Measurements from ENCODE around the gene BMPR1A.

Gene BMPR1A

GRCh38 chr10:86756511-86757112, at the start of gene BMPR1A:
TSS of gene BMPR1A (plus strand) at chr10:86756619. CDS start at chr10:86876019, 119,400 bp downstream.
- DNase-seq (ENCODE audit: low read depth), result no peak

GRCh38 chr10:86706977-86707376, 49.4 kb upstream of the BMPR1A start:
- DNase-seq (ENCODE audit: low read depth), result no peak

- DNase-seq (ENCODE audit: low read depth), result no peak
Observed at GRCh38 chr10:86707505-86707904, 48.9 kb upstream of the BMPR1A start.

GRCh38 chr10:86708068-86708782, 48.2 kb upstream of the BMPR1A start:
- DNase-seq (ENCODE audit: low read depth), result no peak

GRCh38 chr10:86708783-86709380, 47.5 kb upstream of the BMPR1A start:
- DNase-seq (ENCODE audit: low read depth), result no peak

- no peak for DNase-seq (ENCODE audit: low read depth)
Observed at GRCh38 chr10:86709396-86710185, 46.8 kb upstream of the BMPR1A start.

GRCh38 chr10:86710987-86711512, 45.4 kb upstream of the BMPR1A start:
- peak; percentile 76 for DNase-seq (ENCODE audit: low read depth)

GRCh38 chr10:86711513-86712316, 44.7 kb upstream of the BMPR1A start:
- no peak for DNase-seq (ENCODE audit: low read depth)

- no peak for DNase-seq (ENCODE audit: low read depth)
Observed at GRCh38 chr10:86712317-86712707, 44.1 kb upstream of the BMPR1A start.

- no peak for DNase-seq (ENCODE audit: low read depth)
Observed at GRCh38 chr10:86715156-86715795, 41.1 kb upstream of the BMPR1A start.

GRCh38 chr10:86715836-86716235, 40.6 kb upstream of the BMPR1A start:
- DNase-seq (ENCODE audit: low read depth), result no peak

GRCh38 chr10:86716466-86716865, 40.0 kb upstream of the BMPR1A start:
- DNase-seq (ENCODE audit: low read depth), result no peak

GRCh38 chr10:86718556-86718955, 37.9 kb upstream of the BMPR1A start:
- DNase-seq (ENCODE audit: low read depth), result no peak

GRCh38 chr10:86721232-86721631, 35.2 kb upstream of the BMPR1A start:
- no peak for DNase-seq (ENCODE audit: low read depth)

GRCh38 chr10:86723009-86723408, 33.4 kb upstream of the BMPR1A start:
- no peak for DNase-seq (ENCODE audit: low read depth)

- DNase-seq (ENCODE audit: low read depth), result no peak
Observed at GRCh38 chr10:86724445-86724844, 32.0 kb upstream of the BMPR1A start.

- DNase-seq (ENCODE audit: low read depth), result no peak
Observed at GRCh38 chr10:86725980-86726676, 30.3 kb upstream of the BMPR1A start.

GRCh38 chr10:86726677-86726999, 29.8 kb upstream of the BMPR1A start:
- DNase-seq (ENCODE audit: low read depth), result no peak

GRCh38 chr10:86727470-86727869, 28.9 kb upstream of the BMPR1A start:
- DNase-seq (ENCODE audit: low read depth), result no peak

- no peak for DNase-seq (ENCODE audit: low read depth)
Observed at GRCh38 chr10:86728056-86728455, 28.4 kb upstream of the BMPR1A start.

- no peak for DNase-seq (ENCODE audit: low read depth)
Observed at GRCh38 chr10:86729677-86730076, 26.7 kb upstream of the BMPR1A start.
